Hepatocyte (in vitro differentiated cells): ENCODE data around the gene DCC. TPM values are rescaled to one million over a fixed set of nuclear protein-coding genes. Genes with fewer than 3 reads are reported as not detected.
A peak's percentile ranks its signal among the peaks of the same experiment; 100 is the strongest.

ENCODE experiments used
- DNase-seq: peaks from one replicate; pipeline ENCODE4 v3.0.0-alpha.2; 2016; ENCODE audit warnings: low spot score
- H2AFZ ChIP-seq: fragments of 200-600 bp; sonication (generic); 2 replicates; pipeline ENCODE4 v1.6.0; 2016; ENCODE audit warnings: antibody characterized with exemption, mild to moderate bottlenecking
- H3K27ac ChIP-seq: fragments of 200-600 bp; sonication (generic); 2 replicates; pipeline ENCODE4 v1.5.1; 2016; ENCODE audit warnings: mild to moderate bottlenecking
- H3K27me3 ChIP-seq: fragments of 200-600 bp; sonication (generic); 2 replicates; pipeline ENCODE4 v1.6.1; 2016
- H3K36me3 ChIP-seq: fragments of 200-600 bp; sonication (generic); replicated peaks from 2 replicates; pipeline ENCODE4 v1.5.1; 2016; ENCODE audit warnings: low read depth; ENCODE audit not compliant: insufficient read depth
- H3K4me1 ChIP-seq: fragments of 200-600 bp; sonication (generic); 2 replicates; pipeline ENCODE4 v1.5.1; 2016; ENCODE audit warnings: mild to moderate bottlenecking, moderate library complexity; ENCODE audit not compliant: insufficient read depth
- H3K4me2 ChIP-seq: fragments of 200-600 bp; sonication (generic); 2 replicates; pipeline ENCODE4 v1.6.0; 2016
- H3K4me3 ChIP-seq: fragments of 200-600 bp; sonication (generic); 2 replicates; pipeline ENCODE4 v1.5.1; 2016; ENCODE audit warnings: mild to moderate bottlenecking
- H3K79me2 ChIP-seq: fragments of 200-600 bp; sonication (generic); 2 replicates; pipeline ENCODE4 v1.6.0; 2017; ENCODE audit warnings: mild to moderate bottlenecking
- H3K9me2 ChIP-seq: fragments of 200-600 bp; sonication (generic); replicated peaks from 2 replicates; pipeline ENCODE4 v1.6.0; 2017; ENCODE audit warnings: mild to moderate bottlenecking; ENCODE audit not compliant: insufficient read depth
- H3K9me3 ChIP-seq: fragments of 200-600 bp; sonication (generic); 2 replicates; pipeline ENCODE4 v1.5.1; 2016; ENCODE audit warnings: low read depth, mild to moderate bottlenecking
- H4K20me1 ChIP-seq: fragments of 200-600 bp; sonication (generic); 2 replicates; pipeline ENCODE4 v1.6.0; 2016; ENCODE audit warnings: mild to moderate bottlenecking; ENCODE audit not compliant: insufficient read depth, poor library complexity, severe bottlenecking
- CTCF ChIP-seq: fragments of 200-600 bp; sonication (generic); IDR thresholded peaks from 2 replicates; pipeline ENCODE4 v1.5.1; 2016; ENCODE audit warnings: antibody characterized with exemption, mild to moderate bottlenecking; ENCODE audit not compliant: poor library complexity
- EZH2 ChIP-seq: fragments of 200-600 bp; sonication (generic); IDR thresholded peaks from 2 replicates; pipeline ENCODE4 v1.6.1; 2016; ENCODE audit warnings: antibody characterized with exemption, mild to moderate bottlenecking, borderline replicate concordance
- EZH2phosphoT487 ChIP-seq: fragments of 200-600 bp; sonication (generic); IDR thresholded peaks from one replicate; pipeline ENCODE4 v1.6.1; 2018; ENCODE audit warnings: antibody characterized with exemption, mild to moderate bottlenecking, low read depth, moderate library complexity; ENCODE audit not compliant: unreplicated experiment, severe bottlenecking
- WGBS: methylation state at CpG from one replicate; pipeline ENCODE4 v1.1.6; 2016; ENCODE audit warnings: low lambda C conversion rate; ENCODE audit errors: missing lambda C conversion rate; 5-methylcytosine and 5-hydroxymethylcytosine counted together
- polyA plus RNA-seq: library from polyadenylated mRNA; unstranded; fragments of >200 nt; fragmentation: Nextera tagmentation; extraction: Ambion mirVana; gene quantifications from 2 replicates; pipeline ENCODE4 v1.2.1, GENCODE V29; 2016
- total RNA-seq: library from RNA; depleted of rRNA; stranded (reverse); fragments of >200 nt; gene quantifications from 2 replicates; pipeline ENCODE4 v1.2.3, GENCODE V29; 2014

DCC gene
- total and polyA plus RNA-seq, 2 experiments from 2014 or later: 1.0 to 3.5 TPM

DNA sequence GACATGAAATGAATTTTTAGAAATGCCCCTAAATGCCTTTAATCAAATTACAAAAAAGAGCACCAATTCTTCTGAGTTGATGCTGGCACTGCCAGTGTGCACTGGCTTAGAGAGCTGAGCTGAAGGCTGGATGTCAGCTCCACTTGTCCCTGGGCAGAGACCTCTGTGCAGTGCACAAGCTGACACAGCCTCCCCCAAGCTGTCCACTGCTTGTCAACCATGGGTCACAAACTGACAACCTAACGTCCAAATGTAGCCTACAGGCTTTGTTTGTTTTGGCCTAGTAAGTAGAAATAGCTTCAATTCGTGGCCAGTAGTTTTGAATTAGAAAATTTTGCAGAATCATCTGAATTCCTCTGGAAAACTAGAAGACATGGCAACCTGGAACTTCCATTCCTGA lies 605.6 kb downstream of the DCC start:
- Histone ChIP-seq H3K36me3 (no peaks in the 10 kb centered on the region), H3K4me1 (no peaks in the 10 kb centered on the region), H2AFZ (no peak overlapping the region), H3K27me3 (no peaks in the 10 kb centered on the region), H3K4me2 (no peak overlapping the region), H3K27ac (no peak overlapping the region), H3K79me2 (no peaks in the 10 kb centered on the region), H3K4me3 (no peak overlapping the region), H3K9me3 (no peaks in the 10 kb centered on the region), H3K9me2 (no peaks in the 10 kb centered on the region), H4K20me1 (no peaks in the 10 kb centered on the region)
- TF ChIP-seq CTCF (no peak), EZH2 (no peak), EZH2phosphoT487 (no peak)
- 56% methylated on average over 2 of the region's 2 CpGs for WGBS
- DNase-seq: no peak

DNA sequence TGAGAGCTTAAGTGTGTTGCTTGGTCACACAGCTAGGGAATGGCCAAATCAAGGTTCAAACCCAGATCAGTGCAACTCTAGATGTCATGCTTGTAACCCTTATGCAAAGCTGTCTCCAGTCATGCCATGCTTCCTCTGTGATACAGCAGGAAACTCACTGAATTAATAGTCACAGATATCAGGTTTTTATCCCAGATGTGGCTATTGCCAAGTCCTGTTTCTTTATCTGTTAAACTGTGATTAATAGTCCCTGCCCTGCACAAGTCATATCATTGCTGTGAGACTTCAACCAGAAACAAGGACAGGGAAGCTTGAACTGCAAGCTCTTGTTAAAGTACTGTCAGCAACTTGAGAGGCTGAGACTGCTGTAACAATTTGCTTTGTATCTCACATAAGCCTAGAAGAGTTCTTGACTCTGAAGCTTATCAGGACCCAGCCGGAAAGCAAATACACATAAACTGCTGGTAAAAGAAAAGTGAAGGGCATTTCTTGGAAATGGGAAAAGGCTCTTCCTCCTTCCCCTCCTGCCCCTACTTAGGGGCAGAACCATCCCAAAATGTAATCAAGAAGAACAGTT lies 609.0 kb downstream of the DCC start:
- Histone ChIP-seq H3K9me3 (no peaks in the 10 kb centered on the region), H3K4me2 (no peak overlapping the region), H3K9me2 (no peaks in the 10 kb centered on the region), H2AFZ (no peak overlapping the region), H3K36me3 (no peaks in the 10 kb centered on the region), H3K27ac (peak overlapping the region; percentile 7), H3K27me3 (no peaks in the 10 kb centered on the region), H3K4me1 (no peaks in the 10 kb centered on the region), H4K20me1 (no peaks in the 10 kb centered on the region), H3K4me3 (no peak overlapping the region), H3K79me2 (no peaks in the 10 kb centered on the region)
- no peak for TF ChIP-seq CTCF
- TF ChIP-seq EZH2: no peak
- TF ChIP-seq EZH2phosphoT487: no peak
- peak; percentile 27 for DNase-seq
- 25% methylated on average over 1 of the region's 1 CpG for WGBS

DNA sequence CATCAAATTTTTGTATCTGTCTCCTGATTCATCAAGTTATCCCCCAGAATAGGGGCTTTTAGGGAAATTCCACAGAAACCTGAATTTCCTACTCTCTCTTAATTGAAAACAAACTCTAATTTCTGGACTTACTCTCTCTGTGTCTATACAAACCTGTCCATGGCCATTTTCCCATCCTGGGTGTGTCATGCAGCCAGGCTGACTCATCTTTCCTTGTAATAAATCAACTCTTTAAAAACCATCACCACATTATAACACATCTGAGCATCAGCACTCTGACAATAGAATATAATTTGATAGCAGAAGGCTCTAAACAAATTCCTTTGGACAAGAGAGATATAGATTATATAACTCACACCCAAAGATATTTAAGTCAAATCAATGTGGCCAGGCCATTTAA lies 610.2 kb downstream of the DCC start:
- Histone ChIP-seq H3K27me3 (no peaks in the 10 kb centered on the region), H3K4me2 (no peak overlapping the region), H2AFZ (no peak overlapping the region), H3K4me3 (no peak overlapping the region), H3K36me3 (no peaks in the 10 kb centered on the region), H3K4me1 (no peaks in the 10 kb centered on the region), H3K79me2 (no peaks in the 10 kb centered on the region), H3K9me2 (no peaks in the 10 kb centered on the region), H3K27ac (no peak overlapping the region), H4K20me1 (no peaks in the 10 kb centered on the region), H3K9me3 (no peaks in the 10 kb centered on the region)
- TF ChIP-seq CTCF (no peak), EZH2phosphoT487 (no peak), EZH2 (no peak)
- no peak for DNase-seq

GRCh38 chr18:52953387-52953786 lies 613.4 kb downstream of the DCC start:
- DNase-seq: no peak
- WGBS: 43% methylated on average over 3 of the region's 3 CpGs
- no peak overlapping the region for H2AFZ ChIP-seq

More at GRCh38 chr18:52953387-52953786, 613.4 kb downstream of the DCC start:
- Histone ChIP-seq H3K27me3 (no peaks in the 10 kb centered on the region), H3K9me2 (no peaks in the 10 kb centered on the region), H3K4me2 (peak overlapping the region; percentile 4), H3K9me3 (no peaks in the 10 kb centered on the region), H3K36me3 (no peaks in the 10 kb centered on the region), H4K20me1 (no peaks in the 10 kb centered on the region), H3K27ac (no peak overlapping the region), H3K4me3 (no peak overlapping the region), H3K79me2 (no peaks in the 10 kb centered on the region), H3K4me1 (no peaks in the 10 kb centered on the region)
- TF ChIP-seq EZH2 (no peak), CTCF (no peak), EZH2phosphoT487 (no peak)
